K562 (cell line): Measurements from ENCODE around the gene ASPDH. TPM values are rescaled to one million over a fixed set of nuclear protein-coding genes. Genes with fewer than 3 reads are reported as not detected.

Experiments
- ATF7 ChIP-seq: fragments of 450-650 bp; IDR thresholded peaks from 2 replicates; pipeline ENCODE4 v1.7.1; 2014; ENCODE audit warnings: mild to moderate bottlenecking, moderate library complexity
- CCNT2 ChIP-seq: IDR thresholded peaks from 2 replicates; pipeline ENCODE4 v1.6.1; 2011; ENCODE audit warnings: borderline replicate concordance, low read depth, mild to moderate bottlenecking, moderate library complexity, mixed read lengths, low read length; ENCODE audit not compliant: insufficient read length; ENCODE audit errors: extremely low read depth
- ETV5 ChIP-seq: sonication (generic); formaldehyde crosslinking; IDR thresholded peaks from 2 replicates; pipeline ENCODE4 v1.4.0; 2020; ENCODE audit warnings: low read depth, mild to moderate bottlenecking, missing genetic modification reagents
- HDAC2 ChIP-seq: fragments of 450-650 bp; IDR thresholded peaks from 2 replicates; pipeline ENCODE4 v1.6.1; 2016; ENCODE audit warnings: mild to moderate bottlenecking
- KDM5B ChIP-seq: fragments of 200-600 bp; sonication (generic); IDR thresholded peaks from 2 replicates; pipeline ENCODE4 v1.6.1; 2012; ENCODE audit warnings: low read depth, mild to moderate bottlenecking, moderate library complexity, low read length, control low read depth, inconsistent platforms; ENCODE audit not compliant: insufficient replicate concordance
- MAX ChIP-seq: sonication (generic); formaldehyde crosslinking; IDR thresholded peaks from 2 replicates; pipeline ENCODE4 v1.9.0; 2022; ENCODE audit warnings: mild to moderate bottlenecking, missing genetic modification reagents
- MTA3 ChIP-seq: fragments of 450-650 bp; formaldehyde crosslinking; IDR thresholded peaks from 2 replicates; pipeline ENCODE4 v1.6.1; 2017; ENCODE audit warnings: mild to moderate bottlenecking, borderline replicate concordance
- NRF1 ChIP-seq, 2 experiments: fragments of 450-650 bp; IDR thresholded peaks in 1 of 2; conservative IDR thresholded peaks in 1 of 2; 2 replicates each; pipeline ENCODE4 v1.6.1; 2014; ENCODE audit warnings: mild to moderate bottlenecking in 2 of 2
- RFX5 ChIP-seq: IDR thresholded peaks from 2 replicates; pipeline ENCODE4 v1.6.1; 2011; ENCODE audit warnings: low read depth, mild to moderate bottlenecking, improper control_type of control experiment, low read length
- SAP30 ChIP-seq: fragments of 200-600 bp; sonication (generic); IDR thresholded peaks from 2 replicates; pipeline ENCODE4 v1.6.1; 2012; ENCODE audit warnings: borderline replicate concordance, low read depth, mild to moderate bottlenecking, moderate library complexity, low read length, control low read depth, inconsistent platforms; ENCODE audit not compliant: insufficient read depth, poor library complexity, severe bottlenecking
- SIN3A ChIP-seq, 2 experiments: fragments of 150-350 bp in 1 of 2; IDR thresholded peaks; 2 replicates each; pipeline ENCODE4 v1.6.1; 2011 to 2016; ENCODE audit warnings: borderline replicate concordance in 2 of 2, low read depth in 2 of 2, low read length in 2 of 2, mild to moderate bottlenecking in 2 of 2, moderate library complexity in 2 of 2; ENCODE audit not compliant: control insufficient read depth in 1 of 2
- SMAD4 ChIP-seq: fragments of 250-450 bp; sonication (Bioruptor Pico); conservative IDR thresholded peaks from 2 replicates; pipeline ENCODE4 v1.8.0; 2021; ENCODE audit warnings: inconsistent platforms, mild to moderate bottlenecking, moderate library complexity
- SMARCE1 ChIP-seq: fragments of 450-650 bp; IDR thresholded peaks from 2 replicates; pipeline ENCODE4 v1.7.1; 2016; ENCODE audit warnings: mild to moderate bottlenecking
- TAF1 ChIP-seq: IDR thresholded peaks from 2 replicates; pipeline ENCODE4 v1.6.1; 2011; ENCODE audit warnings: mild to moderate bottlenecking, low read length, moderate library complexity; ENCODE audit not compliant: insufficient read depth, control insufficient read depth, severe bottlenecking; ENCODE audit errors: extremely low read depth
- TAF7 ChIP-seq: fragments of 450-650 bp; IDR thresholded peaks from 2 replicates; pipeline ENCODE4 v1.6.1; 2016; ENCODE audit warnings: missing genetic modification characterization, missing compliant biosample characterization
- TEAD1 ChIP-seq, 2 experiments: fragments of 450-650 bp in 1 of 2; sonication (generic) in 1 of 2; formaldehyde crosslinking; IDR thresholded peaks; 2 replicates each; pipeline versions ENCODE4 v1.4.0 to v1.8.0; 2020 to 2022; ENCODE audit warnings: mild to moderate bottlenecking in 2 of 2, missing genetic modification reagents in 1 of 2
- ZNF197 ChIP-seq: fragments of 200-800 bp; sonication (Bioruptor generic); IDR thresholded peaks from 2 replicates; pipeline ENCODE4 v1.6.1; 2016; ENCODE audit warnings: low read depth, missing genetic modification characterization, missing compliant biosample characterization
- polyA plus RNA-seq, 8 experiments: library from polyadenylated mRNA; depleted of rRNA in 4 of 8; stranded (reverse) in 5 of 8; unstranded in 3 of 8; fragments of >200 nt; fragmentation: Nextera tagmentation in 2 of 8; fragmentation: Illumina TruSeq in 1 of 8; extraction: Ambion mirVana in 2 of 8; extraction: Trizol in 1 of 8; gene quantifications; 2 replicates each; pipeline versions ENCODE4 v1.2.1 to v1.2.3, GENCODE V29; 2011 to 2014; ENCODE audit warnings: inconsistent platforms in 1 of 8, missing spikeins in 1 of 8
- total RNA-seq, 7 experiments: library from RNA; depleted of rRNA in 6 of 7; stranded (reverse); fragments of >200 nt in 6 of 7; fragmentation: Illumina TruSeq in 2 of 7; extraction: Trizol in 2 of 7; gene quantifications; 2 replicates each; pipeline versions ENCODE4 v1.2.1 to v1.2.3, GENCODE V29; 2011 to 2021; ENCODE audit warnings: low replicate concordance in 1 of 7
- TF ChIP-seq, protein P1 (sequence below): sonication (generic); formaldehyde crosslinking; IDR thresholded peaks from 2 replicates; pipeline ENCODE4 v1.8.1; 2022; ENCODE audit warnings: missing genetic modification reagents
- TF ChIP-seq, protein P2 (sequence below): fragments of 250-450 bp; sonication (Bioruptor Pico); IDR thresholded peaks from 2 replicates; pipeline ENCODE4 v1.4.0; 2020; ENCODE audit warnings: mild to moderate bottlenecking
- TF ChIP-seq, protein P3 (sequence below): fragments of 450-650 bp; IDR thresholded peaks from 2 replicates; pipeline ENCODE4 v1.7.1; 2018; ENCODE audit warnings: mild to moderate bottlenecking, low read depth; ENCODE audit not compliant: partially characterized antibody

The ASPDH gene
- total and polyA plus RNA-seq, 9 of the 15 experiments (the other 6 are each of a cell fraction or from before 2014, with no cell fraction given) = not detected

- TF ChIP-seq MAX (CRISPR knock-in tag) (peak; percentile 70), SAP30 (peak; percentile 60), ZNF197 (CRISPR knock-in tag) (0 out of 2 replicates have a peak, but pooled peaks have one; percentile 35), TEAD1 (CRISPR knock-in tag; IDR thresholded peaks at IDR 0.05) (0 out of 4 replicates have a peak, but pooled peaks of 1 of the 2 experiments have one; percentile 39), ETV5 (CRISPR knock-in tag) (0 out of 2 replicates have a peak, but pooled peaks have one; percentile 55), NRF1 (conservative IDR thresholded peaks at IDR 0.05 in 1 of 2, IDR thresholded peaks at IDR 0.05 in 1 of 2) (peak; percentile 100), TAF1 (peak; percentile 65), MTA3 (peak; percentile 100), ATF7 (peak; percentile 99), KDM5B (peak; percentile 95), SIN3A (IDR thresholded peaks at IDR 0.05; ENCODE audit: borderline replicate concordance in 2 of 2, control insufficient read depth in 1 of 2, low read depth in 2 of 2, low read length in 2 of 2) (peak in 1 of 2 experiments; percentile 82; a peak in 1 of 4 replicates), SMARCE1 (no peak), TAF7 (peak; percentile 76), HDAC2 (0 out of 2 replicates have a peak, but pooled peaks have one; percentile 8), CCNT2 (peak; percentile 31), SMAD4 (CRISPR knock-in tag) (0 out of 2 replicates have a peak, but pooled peaks have one; percentile 22), RFX5 (peak; percentile 85)
- TF ChIP-seq, protein P1, sequence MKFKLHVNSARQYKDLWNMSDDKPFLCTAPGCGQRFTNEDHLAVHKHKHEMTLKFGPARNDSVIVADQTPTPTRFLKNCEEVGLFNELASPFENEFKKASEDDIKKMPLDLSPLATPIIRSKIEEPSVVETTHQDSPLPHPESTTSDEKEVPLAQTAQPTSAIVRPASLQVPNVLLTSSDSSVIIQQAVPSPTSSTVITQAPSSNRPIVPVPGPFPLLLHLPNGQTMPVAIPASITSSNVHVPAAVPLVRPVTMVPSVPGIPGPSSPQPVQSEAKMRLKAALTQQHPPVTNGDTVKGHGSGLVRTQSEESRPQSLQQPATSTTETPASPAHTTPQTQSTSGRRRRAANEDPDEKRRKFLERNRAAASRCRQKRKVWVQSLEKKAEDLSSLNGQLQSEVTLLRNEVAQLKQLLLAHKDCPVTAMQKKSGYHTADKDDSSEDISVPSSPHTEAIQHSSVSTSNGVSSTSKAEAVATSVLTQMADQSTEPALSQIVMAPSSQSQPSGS (CRISPR knock-in tag) = peak; percentile 93; the same call in 1 of the 2 replicates
- TF ChIP-seq, protein P2, sequence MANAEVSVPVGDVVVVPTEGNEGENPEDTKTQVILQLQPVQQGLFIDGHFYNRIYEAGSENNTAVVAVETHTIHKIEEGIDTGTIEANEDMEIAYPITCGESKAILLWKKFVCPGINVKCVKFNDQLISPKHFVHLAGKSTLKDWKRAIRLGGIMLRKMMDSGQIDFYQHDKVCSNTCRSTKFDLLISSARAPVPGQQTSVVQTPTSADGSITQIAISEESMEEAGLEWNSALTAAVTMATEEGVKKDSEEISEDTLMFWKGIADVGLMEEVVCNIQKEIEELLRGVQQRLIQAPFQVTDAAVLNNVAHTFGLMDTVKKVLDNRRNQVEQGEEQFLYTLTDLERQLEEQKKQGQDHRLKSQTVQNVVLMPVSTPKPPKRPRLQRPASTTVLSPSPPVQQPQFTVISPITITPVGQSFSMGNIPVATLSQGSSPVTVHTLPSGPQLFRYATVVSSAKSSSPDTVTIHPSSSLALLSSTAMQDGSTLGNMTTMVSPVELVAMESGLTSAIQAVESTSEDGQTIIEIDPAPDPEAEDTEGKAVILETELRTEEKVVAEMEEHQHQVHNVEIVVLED = peak; percentile 56; the same call in 1 of the 2 replicates
- TF ChIP-seq, protein P3, sequence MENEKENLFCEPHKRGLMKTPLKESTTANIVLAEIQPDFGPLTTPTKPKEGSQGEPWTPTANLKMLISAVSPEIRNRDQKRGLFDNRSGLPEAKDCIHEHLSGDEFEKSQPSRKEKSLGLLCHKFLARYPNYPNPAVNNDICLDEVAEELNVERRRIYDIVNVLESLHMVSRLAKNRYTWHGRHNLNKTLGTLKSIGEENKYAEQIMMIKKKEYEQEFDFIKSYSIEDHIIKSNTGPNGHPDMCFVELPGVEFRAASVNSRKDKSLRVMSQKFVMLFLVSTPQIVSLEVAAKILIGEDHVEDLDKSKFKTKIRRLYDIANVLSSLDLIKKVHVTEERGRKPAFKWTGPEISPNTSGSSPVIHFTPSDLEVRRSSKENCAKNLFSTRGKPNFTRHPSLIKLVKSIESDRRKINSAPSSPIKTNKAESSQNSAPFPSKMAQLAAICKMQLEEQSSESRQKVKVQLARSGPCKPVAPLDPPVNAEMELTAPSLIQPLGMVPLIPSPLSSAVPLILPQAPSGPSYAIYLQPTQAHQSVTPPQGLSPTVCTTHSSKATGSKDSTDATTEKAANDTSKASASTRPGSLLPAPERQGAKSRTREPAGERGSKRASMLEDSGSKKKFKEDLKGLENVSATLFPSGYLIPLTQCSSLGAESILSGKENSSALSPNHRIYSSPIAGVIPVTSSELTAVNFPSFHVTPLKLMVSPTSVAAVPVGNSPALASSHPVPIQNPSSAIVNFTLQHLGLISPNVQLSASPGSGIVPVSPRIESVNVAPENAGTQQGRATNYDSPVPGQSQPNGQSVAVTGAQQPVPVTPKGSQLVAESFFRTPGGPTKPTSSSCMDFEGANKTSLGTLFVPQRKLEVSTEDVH = peak; percentile 88
These were observed 37.3 kb downstream of the ASPDH start, which contains the start of the genes EMC10 and GARIN5A (continued) for GRCh38 chr19:50476224-50476906.
